OCI-LY1 (cell line): Measurements from ENCODE around the gene SHLD2.
"Not testable (repeated sequence)": the region's sequence is repeated elsewhere in the genome, so short reads cannot be mapped to it uniquely, and the experiment has no call there.

ENCODE experiments used
- EZH2 ChIP-seq: fragments of 200-600 bp; sonication (generic), shearing (Covaris generic); IDR thresholded peaks from 2 replicates; pipeline ENCODE4 v1.8.0; 2017; ENCODE audit warnings: borderline replicate concordance, mixed run types, mild to moderate bottlenecking, antibody characterized with exemption, low read length, moderate library complexity, mixed read lengths
- TF ChIP-seq, protein P1 (sequence below): fragments of 200-600 bp; sonication (generic), shearing (Covaris generic); IDR thresholded peaks from 2 replicates; pipeline ENCODE4 v1.5.1; 2017; ENCODE audit warnings: mild to moderate bottlenecking, antibody characterized with exemption, low read length, moderate library complexity, mixed read lengths

DNA sequence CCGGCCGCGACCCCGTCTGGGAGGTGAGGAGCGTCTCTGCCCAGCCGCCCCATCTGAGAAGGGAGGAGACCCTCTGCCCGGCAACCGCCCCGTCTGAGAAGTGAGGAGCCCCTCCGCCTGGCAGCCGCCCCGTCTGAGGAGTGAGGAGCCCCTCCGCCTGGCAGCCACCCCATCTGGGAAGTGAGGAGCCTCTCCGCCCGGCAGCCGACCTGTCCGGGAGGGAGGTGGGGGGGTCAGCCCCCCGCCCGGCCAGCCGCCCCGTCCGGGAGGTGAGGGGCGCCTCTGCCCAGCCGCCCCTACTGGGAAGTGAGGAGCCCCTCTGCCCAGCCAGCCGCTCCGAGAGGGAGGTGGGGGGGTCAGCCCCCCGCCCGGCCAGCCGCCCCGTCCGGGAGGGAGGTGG lies 14.4 kb upstream of the SHLD2 start:
- TF ChIP-seq, protein P1, sequence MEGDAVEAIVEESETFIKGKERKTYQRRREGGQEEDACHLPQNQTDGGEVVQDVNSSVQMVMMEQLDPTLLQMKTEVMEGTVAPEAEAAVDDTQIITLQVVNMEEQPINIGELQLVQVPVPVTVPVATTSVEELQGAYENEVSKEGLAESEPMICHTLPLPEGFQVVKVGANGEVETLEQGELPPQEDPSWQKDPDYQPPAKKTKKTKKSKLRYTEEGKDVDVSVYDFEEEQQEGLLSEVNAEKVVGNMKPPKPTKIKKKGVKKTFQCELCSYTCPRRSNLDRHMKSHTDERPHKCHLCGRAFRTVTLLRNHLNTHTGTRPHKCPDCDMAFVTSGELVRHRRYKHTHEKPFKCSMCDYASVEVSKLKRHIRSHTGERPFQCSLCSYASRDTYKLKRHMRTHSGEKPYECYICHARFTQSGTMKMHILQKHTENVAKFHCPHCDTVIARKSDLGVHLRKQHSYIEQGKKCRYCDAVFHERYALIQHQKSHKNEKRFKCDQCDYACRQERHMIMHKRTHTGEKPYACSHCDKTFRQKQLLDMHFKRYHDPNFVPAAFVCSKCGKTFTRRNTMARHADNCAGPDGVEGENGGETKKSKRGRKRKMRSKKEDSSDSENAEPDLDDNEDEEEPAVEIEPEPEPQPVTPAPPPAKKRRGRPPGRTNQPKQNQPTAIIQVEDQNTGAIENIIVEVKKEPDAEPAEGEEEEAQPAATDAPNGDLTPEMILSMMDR = not testable (repeated sequence)
- not testable (repeated sequence) for TF ChIP-seq EZH2
